GM12865 (cell line): Measurements from ENCODE around the gene FARP2.

Source experiments
- DNase-seq: peaks from one replicate; pipeline ENCODE4 v3.0.0; 2010; ENCODE audit warnings: low read depth
- H3K4me3 ChIP-seq: 2 replicates; pipeline ENCODE4 v1.5.1; 2011; ENCODE audit warnings: mild to moderate bottlenecking, low read depth, low read length, control low read depth
- CTCF ChIP-seq: IDR thresholded peaks from 2 replicates; pipeline ENCODE4 v1.5.1; 2011; ENCODE audit warnings: low read length, control low read depth, low read depth, inconsistent platforms; ENCODE audit not compliant: insufficient read depth; ENCODE audit errors: missing control alignments

The FARP2 gene

GRCh38 chr2:241458687-241459086, 102.6 kb downstream of the FARP2 start:
- TF ChIP-seq CTCF: no peak
- DNase-seq: no peak
- H3K4me3 ChIP-seq: no peak overlapping the region

DNA sequence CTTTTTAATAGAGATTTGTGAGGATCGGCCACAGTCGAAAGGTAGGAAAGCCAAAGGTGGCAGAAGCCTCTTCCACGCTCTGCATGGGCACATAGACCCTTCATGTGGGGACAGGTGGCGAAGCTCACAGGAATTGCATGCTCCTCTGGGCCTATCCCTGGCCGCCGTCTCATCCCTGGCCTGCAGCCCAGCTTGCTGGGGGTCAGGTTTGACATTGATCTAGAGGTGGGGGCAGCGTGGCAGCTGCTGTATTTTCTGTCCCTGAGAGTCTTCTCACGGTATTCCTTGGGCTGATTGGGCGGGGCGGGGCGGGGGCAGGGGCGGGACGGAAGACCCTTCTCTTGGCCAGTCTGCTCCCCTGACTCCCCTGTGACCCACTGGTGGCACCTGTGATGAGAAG, 103.4 kb downstream of the FARP2 start:
- no peak for DNase-seq
- no peak for TF ChIP-seq CTCF
- H3K4me3 ChIP-seq: no peak overlapping the region

DNA sequence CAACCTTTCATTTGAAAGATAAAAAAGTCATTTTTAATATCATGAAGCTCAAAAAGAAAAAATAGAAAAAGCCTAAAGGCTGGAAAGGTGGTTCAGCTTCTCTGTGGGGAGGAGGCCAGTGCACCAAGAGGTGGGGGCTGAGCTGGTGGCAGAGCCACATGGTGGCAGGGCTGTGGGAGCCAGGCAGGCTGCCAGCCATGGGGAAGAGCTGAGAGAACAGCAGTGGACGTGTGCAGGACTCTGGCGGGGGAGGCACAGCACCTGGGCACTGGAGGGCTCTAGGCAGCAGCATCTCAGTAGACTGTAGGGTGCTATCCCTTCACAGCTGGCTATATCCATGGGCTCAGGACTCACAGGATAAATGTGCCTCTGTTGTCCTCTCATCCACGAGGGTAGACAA, 104.5 kb downstream of the FARP2 start:
- DNase-seq: no peak
- H3K4me3 ChIP-seq: no peak overlapping the region
- TF ChIP-seq CTCF: no peak

DNA sequence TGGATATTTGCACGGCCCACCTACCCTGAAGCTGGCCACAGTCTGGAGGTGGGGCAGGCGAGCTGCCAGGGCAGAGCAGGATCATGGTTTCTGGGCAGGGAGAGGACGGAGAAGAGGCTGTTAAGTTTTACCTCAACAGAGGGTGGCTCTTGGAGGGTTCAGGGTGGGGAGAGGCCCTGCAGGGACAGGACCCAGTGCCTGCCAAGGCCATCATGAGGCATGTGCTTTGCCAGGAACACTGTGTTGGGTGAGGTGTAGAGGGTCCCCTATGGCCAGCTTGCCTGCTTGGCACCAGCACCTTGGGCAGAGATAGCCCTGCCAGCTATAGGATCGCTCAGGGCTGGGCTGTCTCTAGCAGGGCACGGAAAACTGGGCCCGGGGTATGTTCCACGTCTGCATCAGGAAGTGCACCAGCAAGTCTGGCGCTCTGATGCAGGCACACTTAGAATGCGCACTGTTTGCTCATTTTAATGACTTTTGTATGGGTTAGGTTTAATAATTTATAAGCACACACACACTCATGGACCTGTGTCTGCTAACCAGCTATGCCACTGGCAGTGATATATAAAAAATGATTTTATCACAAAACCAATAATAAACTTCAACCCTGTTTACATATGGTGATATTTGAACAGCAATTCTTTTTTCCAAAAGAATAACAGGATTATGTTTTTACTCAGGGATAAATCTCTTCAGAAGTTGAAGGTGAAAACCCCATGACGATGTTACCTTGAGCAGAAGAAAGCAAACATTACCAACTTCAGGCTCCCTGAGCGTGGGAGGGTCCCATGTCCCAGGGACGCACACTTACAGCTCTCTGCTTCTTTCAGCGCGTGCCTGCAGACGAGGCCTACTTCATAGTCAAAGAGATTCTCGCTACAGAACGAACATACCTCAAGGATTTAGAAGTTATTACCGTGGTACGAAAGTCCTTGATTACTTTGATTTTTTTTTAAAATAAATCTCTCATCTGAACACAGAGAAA, 105.9 kb downstream of the FARP2 start:
- no peak for DNase-seq
- H3K4me3 ChIP-seq: no peak overlapping the region
- no peak for TF ChIP-seq CTCF

GRCh38 chr2:241463276-241464135, 107.4 kb downstream of the FARP2 start:
- H3K4me3 ChIP-seq: no peak overlapping the region
- DNase-seq: no peak
- TF ChIP-seq CTCF: no peak

DNA sequence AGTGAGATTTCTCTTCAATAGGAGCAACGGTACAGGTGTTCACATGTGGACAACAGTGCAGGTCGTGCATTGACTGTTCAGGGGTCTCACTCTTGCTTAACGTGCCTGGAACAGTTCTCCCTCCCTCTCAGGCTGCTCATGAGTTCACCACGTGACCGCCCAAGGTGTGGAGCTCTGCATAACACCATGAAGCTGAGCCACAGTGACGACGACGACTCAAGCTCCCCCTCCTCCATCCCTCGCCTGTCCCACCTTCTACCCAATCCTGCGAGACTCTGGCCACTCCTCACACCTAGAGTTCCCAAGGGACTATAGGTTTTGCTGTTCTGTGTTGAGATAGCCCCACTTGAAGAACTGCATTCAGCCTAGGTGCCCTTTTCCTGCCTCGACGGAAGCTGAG, 109.5 kb downstream of the FARP2 start:
- no peak overlapping the region for H3K4me3 ChIP-seq
- DNase-seq: no peak
- TF ChIP-seq CTCF: no peak
